ENCODE results near the gene LRRC38.
"Not testable (repeated sequence)": the region's sequence is repeated elsewhere in the genome, so short reads cannot be mapped to it uniquely, and the experiment has no call there.

The LRRC38 gene, protein sequence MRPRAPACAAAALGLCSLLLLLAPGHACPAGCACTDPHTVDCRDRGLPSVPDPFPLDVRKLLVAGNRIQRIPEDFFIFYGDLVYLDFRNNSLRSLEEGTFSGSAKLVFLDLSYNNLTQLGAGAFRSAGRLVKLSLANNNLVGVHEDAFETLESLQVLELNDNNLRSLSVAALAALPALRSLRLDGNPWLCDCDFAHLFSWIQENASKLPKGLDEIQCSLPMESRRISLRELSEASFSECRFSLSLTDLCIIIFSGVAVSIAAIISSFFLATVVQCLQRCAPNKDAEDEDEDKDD

GRCh38 chr1:13513895-13514546 lies at the start of gene LRRC38:
TSS of gene LRRC38 (minus strand) at chr1:13514003. CDS start at chr1:13513593, 410 bp downstream.
- in situ Hi-C loops (cut with MboI; ENCODE audit: low sequenced_read_pairs) = no loop called here

DNA sequence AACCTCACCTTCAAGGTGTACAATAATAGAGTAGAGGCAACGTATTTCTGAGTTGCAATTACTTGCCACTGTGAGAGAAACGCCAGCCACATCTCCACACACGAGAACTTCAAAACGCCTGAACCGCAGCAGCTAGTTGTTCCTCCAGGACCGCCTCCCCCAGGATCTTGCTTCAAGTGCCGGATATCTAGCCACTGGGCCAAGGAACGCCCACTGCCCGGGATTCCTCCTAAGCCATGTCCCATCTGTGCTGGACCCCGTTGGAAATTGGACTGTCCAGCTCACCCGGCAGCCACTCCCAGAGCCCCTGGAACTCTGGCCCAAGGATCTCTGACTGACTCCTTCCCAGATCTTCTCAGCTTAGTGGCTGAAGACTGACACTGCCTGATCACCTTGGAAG lies 49.2 kb upstream of the LRRC38 start:
- in situ Hi-C loops (cut with MboI; ENCODE audit: low sequenced_read_pairs) = not testable (repeated sequence)

DNA sequence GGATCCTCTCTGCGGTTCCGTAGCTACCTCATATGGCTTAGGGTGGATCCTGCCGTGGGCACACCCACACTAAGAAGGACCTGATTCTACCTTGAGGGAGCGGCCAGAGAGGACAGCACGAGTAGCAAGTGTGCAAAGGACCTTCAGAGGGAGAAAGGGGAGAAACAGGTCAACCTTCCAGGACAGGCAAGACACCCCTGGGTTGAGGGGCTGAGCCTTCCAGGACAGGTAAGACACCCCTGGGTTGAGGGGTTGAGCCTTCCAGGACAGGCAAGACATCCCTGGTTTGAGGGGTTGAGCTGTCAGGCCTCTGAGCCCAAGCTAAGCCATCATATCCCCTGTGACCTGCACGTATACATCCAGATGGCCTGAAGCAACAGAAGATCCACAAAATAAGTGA lies 46.7 kb upstream of the LRRC38 start:
- in situ Hi-C loops (cut with MboI; ENCODE audit: low sequenced_read_pairs) = no loop called here

DNA sequence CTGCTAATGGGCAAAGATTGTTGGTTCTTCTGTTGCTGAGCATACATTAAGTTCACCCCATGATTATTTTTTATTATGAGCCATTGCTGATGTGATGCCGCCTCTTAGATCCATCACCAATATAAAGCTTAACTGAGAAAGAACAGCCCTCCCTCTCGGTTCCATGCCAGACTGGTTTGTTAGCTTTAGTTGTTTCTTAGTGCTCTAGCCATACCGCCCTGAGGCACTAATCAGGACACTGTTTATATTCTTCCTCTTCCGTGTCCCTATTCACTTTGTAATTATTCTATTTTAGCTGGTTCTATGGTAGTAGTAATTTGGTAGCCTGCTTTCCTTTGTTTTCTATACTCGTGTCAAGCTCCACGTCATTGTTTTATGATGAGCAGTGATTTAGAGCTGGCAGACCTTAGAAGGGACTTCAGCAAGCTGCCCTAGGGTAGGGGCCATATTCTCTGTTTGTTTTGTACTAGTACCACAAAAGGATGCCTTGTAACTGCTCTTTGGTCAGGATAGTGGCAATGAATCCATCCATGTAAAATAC lies 42.5 kb upstream of the LRRC38 start:
- in situ Hi-C loops (cut with MboI; ENCODE audit: low sequenced_read_pairs) = no loop called here

GRCh38 chr1:13554798-13555197 lies 41.0 kb upstream of the LRRC38 start:
- in situ Hi-C loops (cut with MboI; ENCODE audit: low sequenced_read_pairs) = no loop called here

DNA sequence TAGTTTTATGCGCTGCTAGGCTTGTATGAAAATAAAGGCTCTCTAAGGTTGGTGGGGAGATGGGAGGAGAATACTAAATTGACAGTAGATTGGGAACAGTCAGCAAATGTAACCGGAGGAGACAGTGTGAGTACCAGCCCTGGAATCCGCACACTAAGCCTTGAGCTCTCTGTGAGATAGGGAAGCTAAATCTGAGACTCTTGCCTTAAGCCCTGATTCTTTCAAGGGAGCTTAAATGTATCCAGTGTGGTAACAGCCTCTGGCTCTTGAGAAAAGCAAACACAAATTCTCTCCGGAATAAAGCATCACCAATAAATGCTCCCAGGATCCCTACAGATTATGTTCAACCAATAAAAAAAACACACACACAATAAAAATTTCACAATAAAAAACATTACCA lies 36.9 kb upstream of the LRRC38 start:
- in situ Hi-C loops (cut with MboI; ENCODE audit: low sequenced_read_pairs) = no loop called here

GRCh38 chr1:13549521-13549920 lies 35.7 kb upstream of the LRRC38 start:
- in situ Hi-C loops (cut with MboI; ENCODE audit: low sequenced_read_pairs) = no loop called here

DNA sequence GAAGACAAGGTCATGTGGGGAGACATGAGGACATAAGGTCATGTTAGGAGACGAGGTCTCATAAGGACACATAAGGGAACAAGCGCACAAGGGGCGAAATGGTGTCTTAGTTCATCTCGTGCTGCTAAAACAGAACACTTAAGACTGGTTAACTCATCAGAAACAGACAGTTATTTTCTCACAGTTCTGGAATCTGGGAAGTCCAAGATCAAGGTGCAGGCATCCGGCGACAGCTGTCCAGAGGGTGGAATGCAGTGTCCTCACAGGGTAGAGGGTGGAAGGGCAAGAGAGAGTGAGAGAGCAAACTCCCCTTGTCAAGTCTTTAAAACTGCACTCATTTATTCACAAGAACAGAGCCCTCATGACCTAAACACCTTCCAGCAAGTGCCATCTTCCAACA lies 35.2 kb upstream of the LRRC38 start:
- in situ Hi-C loops (cut with MboI; ENCODE audit: low sequenced_read_pairs) = no loop called here

DNA sequence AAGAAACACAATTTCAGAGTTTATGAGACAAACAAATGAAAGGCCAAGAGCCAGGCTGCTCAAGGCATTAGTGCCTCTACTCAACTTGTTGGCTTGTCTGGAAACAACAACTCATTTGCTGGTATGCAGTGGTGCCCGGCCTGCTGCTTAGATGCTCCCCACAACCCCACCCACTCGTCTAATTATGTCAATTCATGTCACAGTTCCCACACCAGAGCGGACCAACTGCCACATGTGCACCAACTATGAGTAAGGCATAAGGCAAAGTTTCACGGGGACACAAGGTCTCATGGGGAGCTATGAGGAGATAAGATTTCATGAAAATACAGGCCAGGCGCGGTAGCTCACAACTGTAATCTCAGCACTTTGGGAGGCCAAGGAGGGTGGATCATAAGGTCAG lies 34.5 kb upstream of the LRRC38 start:
- in situ Hi-C loops (cut with MboI; ENCODE audit: low sequenced_read_pairs) = no loop called here

DNA sequence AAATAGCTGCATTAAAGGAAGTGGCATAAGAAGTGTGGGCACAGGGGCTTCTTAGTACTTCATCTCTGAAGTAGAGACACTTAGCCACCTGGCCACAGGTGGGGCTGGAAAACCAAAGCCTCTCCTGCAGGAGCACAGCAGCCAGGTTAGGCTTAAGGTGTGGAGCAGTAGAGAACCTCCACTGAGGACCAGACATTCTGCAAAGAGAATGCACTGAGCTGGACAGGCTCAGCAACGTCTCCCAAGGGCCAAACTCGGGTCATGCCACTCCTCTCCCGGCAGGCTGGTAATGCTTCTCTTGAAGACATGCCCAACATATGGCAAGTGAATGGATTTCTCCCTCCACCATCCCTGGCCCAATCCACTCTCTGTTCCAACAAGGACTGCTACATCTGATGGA lies 33.0 kb upstream of the LRRC38 start:
- in situ Hi-C loops (cut with MboI; ENCODE audit: low sequenced_read_pairs) = no loop called here

DNA sequence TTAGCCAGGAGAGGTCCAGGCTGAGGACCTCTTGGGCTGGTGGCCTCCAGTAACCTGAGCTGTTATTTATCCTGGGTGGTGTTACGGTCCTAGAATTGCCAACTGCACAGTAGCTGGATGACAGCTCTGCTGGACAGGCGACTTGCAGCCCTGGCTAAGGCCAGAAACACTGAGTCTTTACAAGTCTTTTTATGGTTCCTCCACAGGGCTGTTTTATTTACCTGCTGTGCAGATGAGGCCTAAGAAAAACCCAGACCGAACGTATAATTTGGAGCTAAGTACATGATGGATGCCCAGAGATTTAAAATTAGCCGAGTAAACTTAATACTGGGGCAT lies 30.4 kb upstream of the LRRC38 start:
- in situ Hi-C loops (cut with MboI; ENCODE audit: low sequenced_read_pairs) = no loop called here

DNA sequence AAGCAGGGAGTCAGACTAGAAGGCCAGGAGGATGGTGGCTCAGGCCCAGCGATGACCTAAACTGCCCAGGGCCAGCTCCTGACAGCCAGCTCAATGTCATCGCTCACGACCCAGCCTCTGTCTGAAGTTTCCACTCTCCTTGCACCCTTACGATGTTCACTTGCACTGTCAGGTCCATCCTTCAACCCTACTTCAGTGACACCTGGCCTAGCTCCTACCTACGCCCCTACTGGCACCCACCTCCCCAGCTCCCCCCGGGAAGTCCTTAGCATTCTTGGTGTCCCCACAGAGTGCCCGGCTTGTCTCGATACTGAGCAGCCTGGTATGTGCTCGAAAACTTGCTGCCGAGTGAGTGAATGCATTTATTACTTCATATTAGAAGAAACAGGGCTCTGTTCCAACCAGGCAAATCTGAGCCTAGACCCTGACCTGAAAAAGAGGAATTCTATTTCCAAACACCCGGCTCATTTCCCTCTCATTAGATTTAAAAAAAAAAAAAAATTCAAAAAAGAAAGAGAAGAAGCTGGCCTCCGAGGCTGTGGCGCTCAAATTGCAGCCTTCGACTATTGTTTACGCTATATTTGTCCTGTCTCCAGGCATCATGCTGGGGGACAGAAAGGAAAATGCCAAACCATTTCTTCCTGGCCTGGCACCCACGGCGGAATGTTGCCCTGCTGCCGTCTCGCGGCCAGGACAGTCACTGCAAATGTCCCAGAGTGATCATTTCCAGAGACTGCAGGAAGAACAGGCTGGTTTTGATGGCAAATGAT lies 29.8 kb upstream of the LRRC38 start:
- in situ Hi-C loops (cut with MboI; ENCODE audit: low sequenced_read_pairs) = no loop called here

DNA sequence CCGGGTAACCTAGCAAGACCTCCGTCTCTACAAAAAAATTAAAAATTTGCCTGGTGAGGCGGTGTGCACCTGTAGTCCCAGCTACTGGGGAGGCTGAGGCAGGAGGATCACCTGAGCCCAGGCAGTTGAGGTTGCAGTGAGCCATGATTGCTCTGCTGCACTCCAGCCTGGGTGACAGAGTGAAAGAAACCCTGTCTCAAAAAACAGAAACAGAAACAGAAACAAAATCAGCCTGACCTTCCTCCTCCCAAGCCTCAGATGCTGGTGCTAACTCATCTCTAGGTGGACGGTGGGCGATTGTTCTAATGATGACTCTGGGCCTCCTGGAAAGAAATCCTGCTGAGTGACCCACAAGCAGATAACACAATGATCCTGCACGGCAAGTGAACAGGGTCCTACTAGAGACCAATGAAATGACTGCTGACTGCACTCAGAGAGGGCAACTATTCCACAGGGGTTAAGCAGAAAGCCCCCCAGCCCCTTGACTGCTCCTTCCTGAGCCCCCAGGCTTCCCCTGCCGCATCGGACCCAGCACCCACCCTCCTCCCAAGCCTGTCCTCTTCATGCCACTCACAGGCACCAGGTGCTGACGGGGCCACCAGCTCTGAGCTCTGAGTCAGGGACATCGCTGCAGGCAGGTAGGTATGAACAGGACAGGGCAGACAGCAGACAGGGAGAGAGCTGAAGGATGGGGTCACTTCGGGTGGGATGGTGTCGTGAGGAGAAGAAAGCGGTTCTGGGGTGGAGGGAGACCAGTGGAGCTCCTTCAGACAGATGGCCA lies 27.8 kb upstream of the LRRC38 start:
- in situ Hi-C loops (cut with MboI; ENCODE audit: low sequenced_read_pairs) = no loop called here

- in situ Hi-C loops (cut with MboI; ENCODE audit: low sequenced_read_pairs) = no loop called here
Observed at GRCh38 chr1:13540866-13541265, 27.1 kb upstream of the LRRC38 start.

DNA sequence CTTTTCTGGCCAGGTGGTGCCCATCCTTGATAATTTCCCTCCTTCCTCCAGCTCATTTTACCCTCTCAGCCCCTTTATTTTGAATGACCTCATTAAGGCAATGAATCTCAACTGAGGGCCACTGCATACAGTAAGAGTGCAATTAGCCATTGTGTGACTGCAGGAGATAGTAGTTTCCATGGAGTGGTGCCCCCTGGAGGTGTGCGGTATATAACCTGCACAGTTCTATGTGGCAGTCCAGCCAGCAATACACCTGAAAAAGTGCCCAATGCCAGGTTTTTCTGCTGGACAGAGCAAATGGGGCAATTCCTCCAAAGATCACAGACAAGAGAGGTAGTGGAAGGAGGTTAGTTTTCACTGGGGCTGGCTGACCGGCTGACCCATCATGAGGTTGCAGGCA lies 25.9 kb upstream of the LRRC38 start:
- in situ Hi-C loops (cut with MboI; ENCODE audit: low sequenced_read_pairs) = no loop called here

DNA sequence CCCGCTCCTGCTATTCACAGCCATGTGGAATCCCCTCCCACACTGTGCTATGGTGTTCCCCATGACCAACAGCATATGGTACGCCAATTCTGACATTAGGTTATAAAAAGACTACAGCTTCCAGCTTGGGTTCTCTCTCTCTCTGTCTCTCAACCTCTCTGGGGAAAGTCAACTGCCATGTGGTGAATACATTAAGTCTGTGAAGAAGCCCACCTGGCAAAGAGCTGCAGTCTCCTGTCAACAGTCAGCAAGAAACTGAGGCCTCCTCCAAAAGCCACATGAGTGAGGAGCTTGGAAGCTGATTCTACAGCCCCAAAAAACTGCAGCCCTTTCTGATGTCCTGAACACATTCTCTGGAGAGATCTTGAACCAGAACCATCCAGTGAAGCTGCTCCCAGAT lies 25.0 kb upstream of the LRRC38 start:
- in situ Hi-C loops (cut with MboI; ENCODE audit: low sequenced_read_pairs) = no loop called here

DNA sequence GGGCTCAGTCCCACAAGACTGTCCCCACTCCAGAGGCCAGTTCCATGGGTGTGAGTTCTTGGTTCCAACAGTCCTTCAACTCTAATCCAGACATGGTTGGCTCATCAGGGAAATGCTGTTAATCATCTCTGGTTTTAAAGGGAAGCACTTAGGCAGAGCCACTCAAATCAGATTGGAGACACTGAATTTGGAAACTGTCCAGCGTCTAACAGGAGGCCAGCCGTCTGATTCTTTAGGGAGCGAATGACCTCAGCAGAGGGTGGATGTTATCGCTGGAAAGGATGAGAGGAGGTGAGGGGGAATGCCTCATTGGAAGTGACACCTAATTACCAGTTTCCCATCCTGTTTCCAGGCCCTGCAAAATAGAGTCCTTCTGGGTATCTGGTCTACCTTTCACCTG lies 22.8 kb upstream of the LRRC38 start:
- in situ Hi-C loops (cut with MboI; ENCODE audit: low sequenced_read_pairs) = no loop called here

DNA sequence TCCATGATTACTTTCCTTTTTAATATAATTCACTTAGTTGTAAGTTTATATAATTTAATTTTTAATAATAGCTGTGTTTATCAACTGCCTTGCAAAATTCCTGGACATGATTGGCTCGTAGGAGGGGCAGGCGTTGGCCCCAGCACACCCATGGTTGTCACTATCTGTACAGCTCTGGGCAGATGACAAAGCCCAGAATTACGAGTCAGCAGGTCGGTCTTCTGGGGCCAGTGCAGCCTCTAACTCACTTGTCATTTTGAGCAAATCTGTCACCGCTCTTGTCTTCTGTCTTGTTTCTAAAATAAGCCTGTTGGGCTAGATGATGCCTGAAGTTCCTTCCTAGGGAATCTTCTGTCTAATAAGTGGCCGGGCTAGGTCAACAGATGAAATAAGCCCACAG lies 21.4 kb upstream of the LRRC38 start:
- in situ Hi-C loops (cut with MboI; ENCODE audit: low sequenced_read_pairs) = no loop called here

DNA sequence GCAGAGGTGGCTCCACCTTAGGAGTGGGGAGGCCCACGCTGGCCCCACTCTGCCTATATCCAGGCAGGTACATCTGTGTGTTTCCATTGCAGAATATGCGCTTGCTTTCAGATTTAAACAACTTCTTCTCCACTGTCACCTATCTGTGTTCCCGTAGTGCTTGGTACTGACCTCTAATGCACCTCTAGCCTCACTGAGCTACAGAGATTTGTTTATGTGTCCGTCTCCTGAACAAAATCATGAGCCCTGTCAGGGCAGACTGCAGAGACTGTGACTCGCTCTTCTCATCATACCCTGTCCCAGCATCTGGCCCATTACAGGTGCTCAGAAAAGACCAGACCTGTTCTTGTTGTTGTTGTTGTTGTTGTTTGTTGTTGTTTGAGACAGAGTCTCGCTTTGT lies 14.5 kb upstream of the LRRC38 start:
- in situ Hi-C loops (cut with MboI; ENCODE audit: low sequenced_read_pairs) = no loop called here

- in situ Hi-C loops (cut with MboI; ENCODE audit: low sequenced_read_pairs) = no loop called here
Observed at GRCh38 chr1:13523780-13524477, 10.1 kb upstream of the LRRC38 start.

DNA sequence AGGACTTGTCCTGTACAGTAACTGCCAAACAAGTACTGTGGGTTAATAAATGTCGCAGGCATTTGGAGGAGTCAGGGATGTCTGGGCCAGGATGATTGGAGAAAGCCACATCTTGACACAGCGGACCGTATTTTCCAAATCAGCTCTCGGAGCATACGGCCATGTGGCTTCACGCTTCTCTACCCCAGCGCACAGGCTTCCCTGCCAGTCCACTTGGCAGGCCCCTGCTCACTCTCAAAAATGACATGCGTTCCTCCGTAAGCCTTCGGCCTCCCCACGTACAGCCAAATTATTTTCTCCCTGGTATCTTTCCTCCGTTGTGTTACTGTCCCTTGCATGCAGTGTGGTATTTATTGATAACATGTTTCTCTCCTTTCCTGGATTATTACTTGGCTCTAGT lies 7.2 kb upstream of the LRRC38 start:
- in situ Hi-C loops (cut with MboI; ENCODE audit: low sequenced_read_pairs) = no loop called here
